Caco-2 (cell line): ENCODE data around the gene KRT15. TPM values are rescaled to one million over a fixed set of nuclear protein-coding genes. Genes with fewer than 3 reads are reported as not detected.

Experiments used
- BruUV-seq: library from RNA; stranded (reverse); fragments of 400-500 nt; replicated peaks from 2 replicates; lab custom pipeline; 2021; lab: Mats Ljungman, UMichigan
- CTCF ChIA-PET: fragments of 300-600 bp; sonication (Branson Sonifier 250); formaldehyde crosslinking; loops from one replicate; lab custom pipeline; 2022; ENCODE audit warnings: antibody characterized with exemption; lab: Charles Lee
- POLR2A ChIA-PET: fragments of 300-600 bp; sonication (Branson Sonifier 250); formaldehyde crosslinking; loops from one replicate; lab custom pipeline; 2022; ENCODE audit warnings: antibody characterized with exemption; lab: Charles Lee
- DNase-seq, 2 experiments: peaks; one replicate each; pipeline versions ENCODE4 v3.0.0 to v3.0.0-alpha.2; 2020 to 2022
- H3K27me3 ChIP-seq: replicated peaks from 2 replicates; pipeline ENCODE4 v1.6.0; 2011; ENCODE audit warnings: low read length; ENCODE audit not compliant: control insufficient read depth, insufficient read depth
- H3K36me3 ChIP-seq: 2 replicates; pipeline ENCODE4 v1.5.1; 2011; ENCODE audit warnings: low read length; ENCODE audit not compliant: control insufficient read depth, insufficient read depth
- H3K4me1 ChIP-seq: fragments of 250-450 bp; sonication (Bioruptor Pico); 2 replicates; pipeline ENCODE4 v1.5.1; 2020; ENCODE audit warnings: mild to moderate bottlenecking
- H3K4me3 ChIP-seq: 2 replicates; pipeline ENCODE4 v1.5.1; 2011; ENCODE audit warnings: low read depth, mild to moderate bottlenecking, control low read depth, low read length
- H3K9me3 ChIP-seq: fragments of 250-450 bp; sonication (Bioruptor Pico); 2 replicates; pipeline ENCODE4 v1.5.1; 2020; ENCODE audit warnings: mild to moderate bottlenecking, moderate library complexity
- H3K27ac Mint-ChIP-seq: one replicate; pipeline ENCODE4 v1.8.0; 2022; ENCODE audit warnings: mixed read lengths; ENCODE audit not compliant: unreplicated experiment
- H3K27me3 Mint-ChIP-seq: one replicate; pipeline ENCODE4 v1.8.0; 2022; ENCODE audit warnings: mixed read lengths; ENCODE audit not compliant: insufficient read depth, unreplicated experiment
- H3K36me3 Mint-ChIP-seq: one replicate; pipeline ENCODE4 v1.8.0; 2022; ENCODE audit warnings: mild to moderate bottlenecking, mixed read lengths; ENCODE audit not compliant: insufficient read depth, unreplicated experiment
- H3K4me1 Mint-ChIP-seq: one replicate; pipeline ENCODE4 v1.8.0; 2022; ENCODE audit warnings: low read depth, mixed read lengths; ENCODE audit not compliant: unreplicated experiment
- H3K4me3 Mint-ChIP-seq: one replicate; pipeline ENCODE4 v1.8.0; 2022; ENCODE audit warnings: mild to moderate bottlenecking, moderate library complexity, mixed read lengths; ENCODE audit not compliant: unreplicated experiment
- H3K9me3 Mint-ChIP-seq: one replicate; pipeline ENCODE4 v1.8.0; 2022; ENCODE audit warnings: mixed read lengths; ENCODE audit not compliant: unreplicated experiment
- CTCF ChIP-seq, 2 experiments: fragments of 200-600 bp in 1 of 2; IDR thresholded peaks; 1 replicate in 1 of 2; 2 replicates in 1 of 2; pipeline versions ENCODE4 v1.5.1 to v1.8.0; 2011 to 2022; ENCODE audit warnings: antibody characterized with exemption in 1 of 2, control low read depth in 1 of 2, inconsistent platforms in 1 of 2, low read depth in 1 of 2, low read length in 1 of 2, mild to moderate bottlenecking in 1 of 2, moderate library complexity in 1 of 2; ENCODE audit not compliant: insufficient read depth in 1 of 2, severe bottlenecking in 1 of 2, unreplicated experiment in 1 of 2
- intact Hi-C: fragments of 100-400 bp; cut with micrococcal nuclease; formaldehyde crosslinking; loops from one replicate; pipeline ENCODE4 v1.10.0; 2022; ENCODE audit not compliant: unreplicated experiment
- total RNA-seq: library from RNA; stranded (reverse); gene quantifications from 2 replicates; pipeline ENCODE4 v1.2.3, GENCODE V29; 2022

Gene KRT15
- total RNA-seq, 1 experiment from 2014 or later = 5.3 TPM

DNA sequence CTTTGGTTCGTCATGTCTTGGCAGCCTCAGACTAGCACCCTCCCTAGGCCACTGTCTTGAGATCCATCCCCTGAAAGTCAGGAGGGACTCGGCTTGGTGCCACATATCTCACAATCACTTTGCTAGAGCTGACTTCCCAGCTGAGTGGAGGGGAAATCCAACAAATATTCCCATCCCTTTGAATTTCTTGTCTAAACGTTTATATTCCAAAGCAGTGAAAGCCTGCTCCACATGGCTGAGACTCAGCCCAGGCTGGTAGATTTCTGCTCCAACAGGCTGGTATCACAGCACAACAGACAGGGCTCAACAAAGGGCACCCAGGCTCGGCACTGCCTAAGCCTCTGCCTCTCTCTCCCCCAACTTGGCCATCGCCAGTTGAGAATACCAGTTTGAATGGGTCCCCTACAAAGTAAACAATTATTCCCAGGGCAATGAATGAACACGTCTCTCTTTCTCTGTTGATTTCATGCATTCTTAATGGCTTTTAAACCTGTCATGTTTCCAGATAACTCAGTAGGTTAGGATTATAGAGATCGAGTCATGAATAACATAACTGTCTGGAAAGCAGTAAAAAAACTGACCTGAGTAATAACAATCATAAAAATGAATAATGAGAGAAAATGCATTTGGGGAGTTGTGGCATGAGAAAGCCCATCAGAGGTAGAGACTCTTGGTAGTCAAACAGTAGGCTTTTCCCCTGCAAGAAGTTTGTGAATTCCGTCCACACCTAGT, 14.3 kb downstream of the KRT15 start:
- Histone ChIP-seq H3K9me3 (no peaks in the 10 kb centered on the region), H3K36me3 (no peaks in the 10 kb centered on the region), H3K4me3 (no peak overlapping the region), H3K27me3 (no peaks in the 10 kb centered on the region), H3K4me1 (peaks cover 25% of the 10 kb centered on the region)
- Mint-ChIP-seq H3K4me1 (peaks cover 17% of the 10 kb centered on the region), H3K4me3 (no peak overlapping the region), H3K36me3 (peaks cover 6% of the 10 kb centered on the region), H3K27ac (no peak overlapping the region), H3K9me3 (no peaks in the 10 kb centered on the region), H3K27me3 (no peaks in the 10 kb centered on the region)
- ChIA-PET POLR2A (no interaction called here), CTCF (no interaction called here)
- no TSS peak for BruUV-seq
- intact Hi-C loops = no loop called here
- no peak for TF ChIP-seq CTCF (IDR thresholded peaks at IDR 0.05; ENCODE audit: insufficient read depth in 1 of 2, low read depth in 1 of 2, low read length in 1 of 2, severe bottlenecking in 1 of 2, unreplicated experiment in 1 of 2)
- DNase-seq = no peak

GRCh38 chr17:41503202-41503601, 15.5 kb downstream of the KRT15 start:
- intact Hi-C loops = no loop called here
- H3K4me3 Mint-ChIP-seq = no peak overlapping the region
- no peak for DNase-seq
- Histone ChIP-seq H3K27me3 (no peaks in the 10 kb centered on the region), H3K36me3 (no peaks in the 10 kb centered on the region), H3K4me3 (no peak overlapping the region), H3K9me3 (no peaks in the 10 kb centered on the region), H3K4me1 (peaks cover 25% of the 10 kb centered on the region)
- no peaks in the 10 kb centered on the region for H3K27me3 Mint-ChIP-seq
- no peak for TF ChIP-seq CTCF (IDR thresholded peaks at IDR 0.05; ENCODE audit: insufficient read depth in 1 of 2, low read depth in 1 of 2, low read length in 1 of 2, severe bottlenecking in 1 of 2, unreplicated experiment in 1 of 2)
- no peaks in the 10 kb centered on the region for H3K9me3 Mint-ChIP-seq
- peaks cover 6% of the 10 kb centered on the region for H3K36me3 Mint-ChIP-seq
- H3K4me1 Mint-ChIP-seq = peaks cover 17% of the 10 kb centered on the region
- no peak overlapping the region for H3K27ac Mint-ChIP-seq
- no TSS peak for BruUV-seq
- CTCF ChIA-PET = interaction anchor here (1.0 to 1.5 kb wide), 2 partner anchors 8 to 145 kb away, joined by 3 read pairs; no protein-coding TSS in a partner anchor
- POLR2A ChIA-PET = no interaction called here

- CTCF ChIA-PET = no interaction called here
- Histone ChIP-seq H3K9me3 (no peaks in the 10 kb centered on the region), H3K4me3 (no peak overlapping the region), H3K27me3 (no peaks in the 10 kb centered on the region), H3K36me3 (no peaks in the 10 kb centered on the region), H3K4me1 (no peaks in the 10 kb centered on the region; the same call in 1 of the 2 replicates)
- H3K36me3 Mint-ChIP-seq = no peaks in the 10 kb centered on the region
- H3K27me3 Mint-ChIP-seq = no peaks in the 10 kb centered on the region
- intact Hi-C loops = no loop called here
- no peak for DNase-seq
- no peaks in the 10 kb centered on the region for H3K9me3 Mint-ChIP-seq
- no peak overlapping the region for H3K27ac Mint-ChIP-seq
- POLR2A ChIA-PET = no interaction called here
- no TSS peak for BruUV-seq
- no peak overlapping the region for H3K4me3 Mint-ChIP-seq
- no peak for TF ChIP-seq CTCF (IDR thresholded peaks at IDR 0.05; ENCODE audit: insufficient read depth in 1 of 2, low read depth in 1 of 2, low read length in 1 of 2, severe bottlenecking in 1 of 2, unreplicated experiment in 1 of 2)
- peaks cover 6% of the 10 kb centered on the region for H3K4me1 Mint-ChIP-seq
Observed at GRCh38 chr17:41500131-41500911, 18.4 kb downstream of the KRT15 start.
